Measurements from ENCODE around the gene POF1B.

The POF1B gene

GRCh38 chrX:85243761-85244449, 135.6 kb downstream of the POF1B start, which contains the start of the genes SATL1 and ZNF711:
SATL1 (minus strand) TSS chrX:85243779; CDS start chrX:85108968, 134,811 bp downstream.
ZNF711 (plus strand) TSS chrX:85243991; CDS start chrX:85247573, 3,582 bp downstream.
- ChIA-PET CTCF (interaction anchor here (1.0 kb wide), 1 partner anchor 11 kb away, joined by 3 read pairs; no protein-coding TSS in a partner anchor), POLR2A (no interaction called here)
- TF ChIP-seq CTCF (IDR thresholded peaks at IDR 0.05; ENCODE audit: control extremely low read depth, extremely low read depth, low read depth, missing control alignments) = no peak
- DNase-seq (ENCODE audit: extremely low spot score) = peak; percentile 31

GRCh38 chrX:85243155-85243554, 136.3 kb downstream of the POF1B start:
- POLR2A ChIA-PET = no interaction called here
- no peak for DNase-seq (ENCODE audit: extremely low spot score)
- no peak for TF ChIP-seq CTCF (IDR thresholded peaks at IDR 0.05; ENCODE audit: control extremely low read depth, extremely low read depth, low read depth, missing control alignments)
- CTCF ChIA-PET = no interaction called here

All from GM10248 (cell line).